ENCODE measurements around the gene ACOX3.

The ACOX3 gene

DNA sequence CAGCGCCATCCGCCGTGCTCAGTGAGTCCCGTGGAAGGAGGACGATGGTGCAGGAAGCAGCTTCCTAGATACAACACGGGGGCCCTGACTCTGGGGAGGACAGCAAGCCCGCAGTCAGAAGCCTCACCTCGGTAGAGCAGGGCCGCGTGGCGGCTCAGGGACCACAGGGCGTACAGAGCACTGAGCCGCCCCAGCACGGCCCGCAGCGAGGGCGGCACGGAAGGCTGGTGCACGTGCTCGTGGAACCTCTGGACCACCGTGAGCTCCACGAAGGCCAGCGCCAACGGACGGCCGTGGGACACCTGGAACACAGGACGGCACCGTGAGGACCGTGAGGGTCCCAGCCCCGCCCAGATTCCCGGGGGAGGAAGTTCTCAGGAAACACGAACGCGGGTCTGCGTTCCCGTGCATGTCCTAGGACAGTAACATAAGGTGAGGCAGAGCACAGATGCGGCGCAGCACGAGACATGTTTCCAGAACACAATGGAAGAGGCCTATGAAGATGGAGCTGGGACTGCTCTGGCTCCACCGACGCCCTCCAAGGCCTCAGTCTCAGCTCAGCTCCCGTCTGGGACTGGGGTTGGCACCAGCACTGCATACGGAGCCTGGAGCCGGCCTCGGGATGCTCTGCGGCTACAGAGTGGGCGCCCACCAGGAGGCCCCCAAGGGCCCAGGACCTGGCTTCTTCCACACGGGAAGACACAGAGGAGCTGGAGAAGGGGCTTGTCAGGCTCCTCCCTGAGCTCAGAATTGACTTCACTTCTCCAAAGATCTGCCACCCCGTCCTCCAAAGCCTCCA is 65.5 kb downstream of the ACOX3 start:
- no peak for DNase-seq (ENCODE audit: low read depth in 2 of 2)

DNA sequence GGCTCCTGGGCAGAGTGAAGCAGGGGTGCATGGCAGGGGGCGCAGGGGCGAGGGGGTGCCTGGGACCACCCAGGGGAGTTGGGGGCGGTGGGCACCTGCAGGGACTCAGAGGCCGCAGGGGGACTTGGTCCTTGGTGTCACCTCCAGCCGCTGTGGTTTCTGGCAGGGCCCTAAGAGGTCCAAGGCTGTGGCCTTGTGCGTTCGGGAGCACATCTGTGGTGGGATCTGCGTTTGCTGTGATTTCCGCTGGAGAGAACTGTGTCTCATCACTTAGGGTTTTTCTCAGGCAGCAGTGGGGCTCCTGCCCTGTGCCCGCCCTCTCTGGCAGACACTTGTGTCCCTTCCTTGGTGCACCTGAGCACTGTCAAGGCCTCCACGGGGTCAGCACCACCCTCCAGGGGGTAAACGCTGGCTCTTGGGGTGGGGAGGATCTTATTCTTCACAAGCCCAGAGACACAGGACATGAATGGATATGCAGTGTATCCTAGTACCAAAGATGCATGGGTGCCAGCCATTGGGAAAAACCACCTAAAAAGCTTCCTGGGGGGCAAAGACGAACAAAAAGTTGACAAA is 66.5 kb downstream of the ACOX3 start:
- no peak for DNase-seq (ENCODE audit: low read depth in 2 of 2)

DNA sequence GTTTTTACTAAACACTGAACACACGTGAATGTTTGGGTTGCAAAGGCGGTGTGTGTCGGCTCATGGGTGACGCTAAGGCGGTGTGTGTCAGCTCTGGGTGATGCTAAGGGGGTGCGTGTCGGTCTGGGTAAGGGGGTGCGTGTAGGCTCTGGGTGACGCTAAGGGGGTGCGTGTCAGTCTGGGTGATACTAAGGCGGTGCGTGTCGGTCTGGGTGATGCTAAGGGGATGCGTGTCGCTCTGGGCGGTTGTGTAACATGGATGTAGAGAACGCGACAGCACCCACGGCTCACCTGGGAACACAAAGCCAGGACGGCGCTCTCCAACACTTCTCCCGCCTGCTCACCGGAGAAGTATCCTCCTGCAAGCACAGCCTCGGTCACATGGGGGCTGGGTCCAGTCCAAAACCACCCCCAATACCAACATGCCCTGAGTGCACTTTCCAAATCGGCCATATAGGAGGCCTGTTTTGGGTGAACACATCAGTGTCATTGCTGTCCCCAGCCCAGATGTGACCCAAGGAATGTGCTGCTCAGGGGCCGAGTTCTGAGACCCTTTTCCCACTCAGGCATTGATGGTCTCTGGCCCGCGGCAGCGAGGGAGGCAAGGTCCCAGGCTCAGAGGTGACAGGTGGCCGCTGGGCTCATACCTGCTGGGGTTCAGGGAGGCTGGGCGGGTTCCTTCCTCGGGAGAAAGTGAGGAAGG is 67.1 kb downstream of the ACOX3 start:
- no peak for DNase-seq (ENCODE audit: low read depth in 2 of 2)

DNA sequence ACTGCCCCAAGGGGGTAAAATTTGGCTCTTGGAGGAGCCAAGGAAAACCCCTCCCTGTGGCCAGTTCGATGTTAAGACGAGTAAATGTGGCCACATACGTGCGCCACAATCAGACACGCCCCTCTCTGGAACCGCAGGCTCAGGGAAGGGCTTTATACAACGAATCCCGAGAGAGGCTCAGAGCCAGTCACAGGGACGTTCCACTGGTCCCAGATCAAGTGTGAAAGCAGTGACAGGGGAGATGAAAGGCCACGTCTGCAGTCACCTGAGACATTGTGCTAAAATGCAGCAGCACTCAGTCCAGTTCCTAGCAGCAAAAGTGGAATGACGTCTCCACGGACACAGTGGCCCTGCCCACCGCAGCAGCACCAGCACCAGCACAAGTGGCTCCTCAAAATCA is 68.0 kb downstream of the ACOX3 start:
- no peak for DNase-seq (ENCODE audit: low read depth in 2 of 2)

DNA sequence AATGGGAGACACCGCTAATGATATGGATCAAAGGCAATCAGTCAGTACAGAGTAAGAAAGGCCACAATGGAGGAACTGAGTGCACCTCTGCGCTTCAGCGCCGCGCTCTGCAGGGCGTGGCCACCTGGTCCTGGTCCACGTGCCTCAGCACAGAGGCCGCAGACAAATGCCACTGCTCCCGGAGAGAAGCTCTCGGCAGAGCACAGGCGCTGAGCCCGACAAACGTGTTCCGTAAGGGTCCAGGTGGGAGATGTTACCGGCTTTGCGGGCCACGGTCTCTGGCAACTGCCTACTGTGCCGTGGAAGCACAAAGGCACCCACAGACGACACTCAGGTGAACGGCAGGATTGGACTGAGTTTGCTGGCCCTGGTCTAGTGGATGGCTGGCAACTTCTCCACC is 68.9 kb downstream of the ACOX3 start:
- DNase-seq (ENCODE audit: low read depth in 2 of 2) = no peak

DNA sequence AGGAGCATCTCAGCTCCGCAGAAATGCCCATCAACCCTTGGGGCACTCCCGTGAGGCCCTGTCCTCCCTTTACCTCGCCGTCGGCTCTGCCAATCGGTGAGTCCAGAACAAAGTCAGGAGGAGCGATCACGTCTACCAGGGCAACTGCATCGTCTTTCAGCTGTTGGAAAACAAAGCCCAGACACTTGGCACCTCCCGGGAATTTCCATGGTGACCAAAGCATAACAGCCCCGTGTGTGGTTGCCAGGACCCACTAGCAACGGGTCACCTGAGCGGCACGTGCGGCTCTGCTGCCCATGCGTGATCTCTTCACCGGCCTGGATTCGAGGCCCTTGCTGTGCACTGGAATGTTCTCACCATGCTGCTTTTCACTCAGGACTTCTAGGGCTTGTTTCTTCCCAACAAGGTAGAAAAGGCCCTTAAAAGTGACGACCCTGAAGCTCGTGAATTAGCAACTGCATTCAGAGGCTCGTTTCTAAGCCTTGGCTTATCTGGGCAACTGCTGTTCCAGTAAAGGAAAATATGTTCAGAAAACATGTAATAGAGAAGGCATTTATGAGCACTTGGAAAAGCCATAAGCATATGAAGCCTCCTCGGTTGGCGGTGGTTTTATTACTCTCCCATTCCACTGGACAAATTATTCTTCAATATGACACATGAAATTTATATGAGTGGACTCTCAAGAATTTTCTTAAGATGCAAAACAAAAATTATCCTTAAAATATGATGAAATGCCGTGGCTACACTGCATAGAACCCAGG is 69.5 kb downstream of the ACOX3 start:
- DNase-seq (ENCODE audit: low read depth in 2 of 2) = no peak

DNA sequence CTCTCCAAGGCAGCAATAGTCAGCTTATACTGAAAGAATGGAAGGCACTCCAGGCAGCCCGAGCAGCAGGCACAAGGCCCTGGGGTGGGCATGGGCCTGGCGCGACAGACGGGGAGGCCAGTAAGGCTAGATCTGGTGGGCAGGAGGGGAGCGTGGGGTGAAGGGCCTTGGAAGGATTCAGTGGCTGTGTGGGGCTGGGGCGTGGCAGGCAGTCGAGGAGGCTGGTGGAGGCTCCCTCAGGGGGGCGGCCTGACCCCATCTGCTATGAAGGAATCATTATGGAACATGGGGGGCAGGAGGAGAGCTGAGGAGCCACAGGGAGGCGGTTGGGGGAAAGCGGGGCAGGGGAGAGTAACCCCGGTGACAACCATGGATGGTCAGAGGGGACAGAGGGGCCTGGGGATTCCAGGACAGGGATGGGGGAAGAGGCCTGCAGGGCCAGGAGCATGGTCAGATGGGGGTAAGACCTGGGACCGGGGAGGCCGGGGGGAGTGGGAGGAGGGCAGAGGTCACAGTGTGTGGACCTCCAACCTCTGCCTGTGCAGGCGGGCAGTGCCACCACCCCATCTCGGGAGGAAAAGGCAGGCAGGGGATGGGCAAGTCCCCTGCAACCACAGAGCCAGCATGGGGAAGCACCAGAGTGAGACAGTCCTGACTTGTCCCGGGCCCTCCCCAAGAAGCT is 70.3 kb downstream of the ACOX3 start:
- no peak for DNase-seq (ENCODE audit: low read depth in 2 of 2)

DNA sequence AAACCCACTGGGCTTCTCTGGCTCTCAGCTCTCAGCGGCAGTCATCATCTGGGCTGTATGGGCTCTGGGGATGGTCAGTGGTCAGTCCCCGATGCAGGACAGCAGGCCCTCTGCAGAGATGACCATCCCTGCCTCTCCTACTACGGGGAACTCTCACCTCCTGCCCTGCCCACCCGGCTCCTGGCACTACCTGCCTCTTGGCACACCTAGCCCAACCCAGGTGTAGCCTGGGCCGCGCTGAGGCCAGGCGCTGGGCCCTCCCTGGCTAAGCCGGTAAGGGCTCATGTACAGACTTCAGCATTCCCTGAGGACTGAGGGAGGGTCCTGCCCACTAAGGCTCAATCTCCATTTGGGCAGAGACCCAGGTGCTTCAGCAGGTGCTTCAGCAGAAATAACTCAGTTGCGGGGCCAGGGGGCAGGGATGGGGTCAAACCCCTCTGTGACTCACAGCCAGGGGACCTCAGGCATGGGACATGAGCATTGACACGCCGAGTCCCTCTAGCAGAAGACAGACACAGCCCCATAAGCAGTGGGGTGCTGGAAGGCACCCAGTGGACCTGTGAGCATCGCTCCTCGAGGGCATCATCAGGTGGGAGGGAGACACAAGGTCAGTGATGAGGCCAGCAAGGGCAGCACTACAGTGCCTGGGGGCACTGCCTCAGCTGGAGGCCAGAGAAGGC is 71.0 kb downstream of the ACOX3 start:
- no peak for DNase-seq (ENCODE audit: low read depth in 2 of 2)

DNA sequence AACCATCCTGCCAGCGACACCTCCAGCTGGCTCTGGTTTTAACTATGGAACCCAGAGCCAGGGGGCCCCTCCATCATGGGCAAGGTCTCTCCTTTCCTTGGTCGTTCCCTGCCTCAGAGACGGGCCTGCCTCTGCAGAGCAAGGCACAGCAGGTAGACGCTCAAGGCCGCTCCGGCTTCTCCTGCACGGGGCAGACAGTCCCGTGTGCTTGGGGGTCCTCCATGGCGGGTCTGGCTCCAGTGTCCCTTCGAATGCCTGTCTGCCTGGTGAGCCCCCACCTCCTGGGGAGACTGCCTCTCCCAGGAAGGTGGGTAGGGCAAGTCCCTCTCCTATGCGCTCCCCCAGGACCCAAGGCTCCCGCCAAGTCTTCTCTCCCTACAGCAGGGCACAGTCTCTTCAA is 71.5 kb downstream of the ACOX3 start:
- no peak for DNase-seq (ENCODE audit: low read depth in 2 of 2)

DNA sequence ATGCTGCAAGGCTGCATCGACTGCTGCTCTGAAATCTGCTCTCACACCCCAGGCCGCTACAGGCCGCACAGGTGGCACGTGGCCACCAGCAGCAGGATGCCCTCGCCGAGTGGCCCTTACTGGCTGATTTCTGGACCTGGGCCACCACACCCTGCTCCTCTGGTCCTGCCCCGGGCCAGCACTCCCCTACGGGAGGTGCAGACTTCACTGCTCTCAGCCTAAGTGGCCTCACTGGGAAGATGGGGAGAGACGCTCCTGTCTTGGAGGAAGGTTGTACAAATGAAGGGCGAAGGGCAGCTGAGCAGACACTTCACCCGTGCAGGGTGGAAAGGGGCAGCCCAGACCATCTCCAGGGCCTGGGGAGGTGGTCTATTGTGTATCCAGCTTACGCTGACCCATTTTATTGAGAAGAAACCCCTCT is 72.5 kb downstream of the ACOX3 start:
- DNase-seq (ENCODE audit: low read depth in 2 of 2) = no peak

DNA sequence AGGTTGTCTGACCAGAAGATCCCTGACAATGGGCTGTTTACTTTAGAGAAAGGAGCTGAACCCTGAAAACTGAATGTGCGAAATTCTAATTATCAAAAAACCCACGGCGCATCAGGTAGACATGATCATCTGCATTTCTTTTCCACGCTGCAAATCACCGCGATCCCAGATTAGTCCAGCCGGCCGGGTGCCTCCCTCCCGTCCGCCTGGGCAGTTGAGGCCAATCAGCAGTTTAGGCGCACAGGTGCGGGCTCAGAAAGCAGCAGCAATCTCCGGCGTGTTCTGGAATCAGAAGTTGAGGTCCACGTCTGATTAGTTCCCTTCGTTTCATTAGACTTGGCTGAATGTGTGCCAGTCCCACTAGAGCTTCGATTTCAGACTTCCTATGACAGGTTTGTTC is 73.9 kb downstream of the ACOX3 start:
- DNase-seq (ENCODE audit: low read depth in 2 of 2) = no peak

DNA sequence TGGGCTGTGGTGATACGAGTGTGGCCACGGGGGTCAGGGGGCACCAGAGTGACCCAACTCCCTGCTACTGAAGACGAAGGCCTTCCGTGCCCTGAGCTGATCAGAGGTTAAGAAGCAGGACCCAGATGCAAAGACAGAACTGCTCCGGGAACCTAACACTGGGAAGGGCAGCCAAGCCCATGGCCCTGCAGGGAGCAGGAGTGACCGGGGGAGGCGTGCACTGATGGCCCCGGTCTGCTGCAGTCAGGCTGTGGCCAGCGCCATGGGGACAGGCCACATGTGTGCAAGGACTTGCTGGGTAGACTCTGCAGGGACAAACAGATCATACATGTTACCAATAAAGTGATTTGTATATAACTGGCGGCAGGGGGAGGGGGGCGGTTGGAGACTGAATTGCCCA is 74.6 kb downstream of the ACOX3 start:
- DNase-seq (ENCODE audit: low read depth in 2 of 2) = no peak

DNA sequence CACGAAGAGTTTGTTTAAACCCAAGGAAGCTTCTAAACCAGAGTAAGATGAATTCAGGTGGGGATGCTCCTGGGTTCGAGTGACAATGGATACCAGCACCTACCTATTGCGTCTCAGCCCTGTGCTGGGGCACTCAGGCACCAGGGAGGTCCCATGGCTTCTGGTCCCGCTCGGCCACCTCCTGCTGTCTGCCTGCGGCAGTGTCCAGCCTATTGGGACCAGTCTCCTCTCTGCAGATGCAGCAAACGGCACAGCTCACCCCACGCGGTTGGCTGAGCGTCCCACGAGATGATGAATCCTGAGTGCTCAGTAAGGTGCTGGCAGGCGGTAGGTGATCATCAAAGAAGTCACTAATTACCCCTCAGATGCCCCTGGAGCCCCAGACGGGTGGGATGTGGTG is 75.2 kb downstream of the ACOX3 start:
- DNase-seq (ENCODE audit: low read depth in 2 of 2) = no peak

DNA sequence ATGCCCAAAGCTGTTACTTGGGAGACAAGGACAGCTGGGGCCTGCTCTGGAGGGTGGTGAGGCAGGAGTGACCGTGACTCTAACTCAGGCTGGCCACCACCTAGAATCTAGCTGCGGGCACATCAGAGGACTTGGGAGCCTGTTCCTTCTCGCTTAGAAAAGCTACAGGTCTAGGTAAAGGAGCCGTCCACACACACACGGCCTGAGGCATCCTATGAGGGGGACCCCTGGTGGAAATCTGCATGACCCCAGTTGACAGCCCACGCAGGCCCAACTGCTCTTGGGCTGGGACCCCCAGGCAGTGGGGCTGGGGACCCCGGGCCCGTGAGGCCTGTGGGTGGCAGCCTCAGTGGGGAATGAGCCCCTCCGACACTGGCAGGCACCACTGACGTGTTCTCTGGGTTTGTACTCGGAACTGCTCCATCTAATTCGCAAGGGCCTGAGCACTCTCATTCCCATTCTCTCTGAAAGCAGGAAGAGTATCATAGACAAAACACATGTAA is 75.6 kb downstream of the ACOX3 start:
- DNase-seq (ENCODE audit: low read depth in 2 of 2) = no peak

DNA sequence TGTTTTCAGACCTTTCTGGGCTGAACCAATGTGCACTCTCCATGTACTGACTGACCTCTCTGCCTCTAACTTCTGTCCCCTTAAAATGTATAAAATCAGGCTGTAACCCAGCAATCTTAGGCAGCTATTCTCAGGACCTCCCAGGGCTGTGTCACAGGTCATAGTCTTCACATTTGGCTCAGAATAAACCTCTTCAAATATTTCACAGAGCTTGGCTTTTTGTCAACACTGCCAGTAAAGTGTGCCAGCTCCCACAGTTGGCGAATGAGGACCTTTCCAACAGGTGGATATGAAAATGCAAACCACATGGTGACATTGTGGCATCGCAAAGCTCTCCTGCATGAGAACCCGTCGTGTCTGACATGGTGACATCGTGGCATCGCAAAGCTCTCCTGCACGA is 76.4 kb downstream of the ACOX3 start:
- no peak for DNase-seq (ENCODE audit: low read depth in 2 of 2)

DNA sequence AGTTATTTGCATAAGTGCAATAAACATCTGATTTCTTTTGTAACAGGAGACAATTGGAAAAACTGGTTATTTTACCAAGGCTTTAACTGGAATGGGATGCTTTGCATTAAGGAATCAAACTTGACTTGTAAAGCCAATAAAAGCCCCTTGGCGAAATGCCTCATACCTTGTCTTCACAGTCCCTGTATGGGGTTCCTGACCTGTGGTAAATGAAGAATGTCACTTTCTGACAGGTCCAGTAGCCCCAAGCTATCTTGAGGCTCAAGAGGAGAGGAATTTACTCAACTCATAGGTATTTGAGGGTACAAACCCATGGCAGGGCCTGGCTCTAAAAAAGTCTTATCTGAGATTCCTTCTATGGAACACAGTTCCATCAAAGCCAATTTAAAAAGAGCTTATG is 78.0 kb downstream of the ACOX3 start:
- no peak for DNase-seq (ENCODE audit: low read depth in 2 of 2)

DNA sequence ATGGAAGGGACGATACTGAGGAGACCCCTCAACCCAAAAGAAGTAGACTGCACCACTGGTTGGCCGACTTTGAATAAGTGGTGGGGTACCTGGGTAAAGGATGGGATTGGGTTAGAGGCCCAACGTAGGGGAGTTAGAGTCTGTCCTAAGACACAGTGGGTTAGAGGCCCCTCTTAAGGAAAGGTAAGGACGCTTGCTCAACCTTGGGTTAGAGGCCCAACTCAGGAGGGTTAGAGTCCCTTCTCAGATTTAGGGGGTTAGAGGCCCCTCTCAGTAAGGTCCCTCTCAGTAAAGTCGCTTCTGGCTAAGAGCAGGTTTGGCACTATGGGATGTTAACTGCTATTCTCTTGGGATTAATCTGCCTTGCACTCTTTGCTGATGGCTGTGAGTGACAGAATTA is 81.3 kb downstream of the ACOX3 start:
- no peak for DNase-seq (ENCODE audit: low read depth in 2 of 2)

DNA sequence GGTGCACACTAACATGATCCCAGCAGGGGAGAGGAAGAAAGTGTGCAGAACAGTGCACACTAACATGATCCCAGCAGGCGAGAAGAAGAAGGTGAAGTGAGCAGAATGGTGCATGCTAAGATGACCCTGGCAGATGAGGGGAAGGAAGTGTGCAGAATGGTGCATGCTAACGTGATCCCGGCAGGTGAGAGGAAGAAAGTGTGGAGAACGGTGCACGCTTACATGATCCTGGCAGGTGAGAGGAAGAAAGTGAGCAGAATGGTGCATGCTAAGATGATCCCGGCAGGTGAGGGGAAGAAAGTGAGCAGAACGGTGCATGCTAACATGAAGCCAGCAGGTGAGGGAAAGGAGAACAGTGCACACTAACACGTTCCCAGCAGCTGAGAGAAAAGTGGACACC is 83.7 kb downstream of the ACOX3 start:
- DNase-seq (ENCODE audit: low read depth in 2 of 2) = no peak

DNA sequence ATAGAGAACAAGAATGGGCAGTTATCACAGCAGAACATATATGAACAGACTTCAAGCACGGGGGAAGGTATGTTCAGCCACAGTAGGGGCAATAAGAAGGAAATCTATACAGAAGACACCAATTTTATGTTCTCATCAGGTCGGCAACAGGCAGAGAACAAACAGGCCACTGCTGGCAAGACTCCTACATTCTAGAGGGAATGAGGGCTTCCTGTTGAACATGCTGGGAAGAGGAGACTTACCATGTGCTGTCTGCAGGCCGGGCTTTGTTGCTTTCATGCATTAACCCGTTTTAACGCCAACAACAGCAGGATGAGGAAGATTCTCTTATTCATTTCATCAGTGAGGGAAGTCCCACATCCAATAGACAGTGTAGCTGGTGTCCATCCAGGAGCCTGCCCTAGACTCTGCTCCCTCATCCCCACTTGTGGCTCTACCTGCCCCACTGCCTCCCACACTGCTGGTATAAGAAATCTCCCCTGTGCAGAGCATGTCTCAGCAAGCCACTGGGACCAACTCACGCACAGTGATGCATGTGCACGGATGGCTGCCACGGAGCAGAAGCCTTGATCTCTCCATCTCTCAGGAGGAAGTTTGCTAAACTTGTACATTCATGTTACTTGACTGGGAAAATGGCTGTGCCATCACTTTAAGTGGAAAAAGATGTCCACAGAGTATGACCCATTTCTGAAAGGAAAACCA is 84.5 kb downstream of the ACOX3 start:
- no peak for DNase-seq (ENCODE audit: low read depth in 2 of 2)

DNA sequence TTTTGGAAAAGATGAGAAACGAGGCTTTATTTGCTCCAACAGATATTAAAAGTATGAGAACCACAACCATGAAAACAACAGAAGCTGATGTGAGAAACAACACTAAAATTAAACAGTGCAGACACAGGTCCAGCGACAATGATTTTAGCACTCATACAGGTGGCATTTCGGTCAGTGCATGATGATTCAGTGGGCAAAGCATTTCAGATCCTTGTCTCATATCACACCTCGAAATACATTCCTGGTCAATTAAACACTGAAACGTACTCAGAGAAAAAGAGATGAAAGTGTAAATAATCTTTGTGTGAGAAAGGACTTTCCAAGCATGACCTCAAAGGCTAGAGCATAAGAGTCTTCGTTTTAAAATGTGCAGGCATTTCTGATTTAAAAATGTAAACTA is 85.2 kb downstream of the ACOX3 start:
- no peak for DNase-seq (ENCODE audit: low read depth in 2 of 2)
